C4-2B (cell line): ENCODE measurements around the gene ROGDI.

Experiments used
- ZFX ChIP-seq: fragments of 450-650 bp; IDR thresholded peaks from 2 replicates; pipeline ENCODE4 v1.6.1; 2017
- TF ChIP-seq, protein P1 (sequence below): fragments of 450-650 bp; conservative IDR thresholded peaks from 2 replicates; pipeline ENCODE4 v1.5.1; 2017; ENCODE audit warnings: mild to moderate bottlenecking

DNA sequence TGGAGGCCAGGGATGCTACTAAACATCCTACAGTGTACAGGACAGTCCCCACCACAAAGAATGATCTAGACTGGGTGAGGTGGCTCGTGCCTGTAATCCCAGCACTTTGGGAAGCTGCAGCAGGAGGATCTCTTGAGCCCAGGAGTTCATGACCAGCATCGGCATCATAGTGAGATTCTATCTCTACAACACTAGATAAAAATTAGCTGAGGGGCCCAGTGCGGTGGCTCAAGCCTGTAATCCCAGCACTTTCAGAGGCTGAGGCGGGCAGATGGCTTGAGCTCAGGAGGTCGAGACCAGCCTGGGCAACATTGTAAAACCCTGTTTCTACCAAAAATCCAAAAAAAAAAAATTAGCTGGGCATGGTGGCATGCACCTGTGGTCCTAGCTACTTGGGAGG, 30.1 kb downstream of the ROGDI start:
- TF ChIP-seq, protein P1, sequence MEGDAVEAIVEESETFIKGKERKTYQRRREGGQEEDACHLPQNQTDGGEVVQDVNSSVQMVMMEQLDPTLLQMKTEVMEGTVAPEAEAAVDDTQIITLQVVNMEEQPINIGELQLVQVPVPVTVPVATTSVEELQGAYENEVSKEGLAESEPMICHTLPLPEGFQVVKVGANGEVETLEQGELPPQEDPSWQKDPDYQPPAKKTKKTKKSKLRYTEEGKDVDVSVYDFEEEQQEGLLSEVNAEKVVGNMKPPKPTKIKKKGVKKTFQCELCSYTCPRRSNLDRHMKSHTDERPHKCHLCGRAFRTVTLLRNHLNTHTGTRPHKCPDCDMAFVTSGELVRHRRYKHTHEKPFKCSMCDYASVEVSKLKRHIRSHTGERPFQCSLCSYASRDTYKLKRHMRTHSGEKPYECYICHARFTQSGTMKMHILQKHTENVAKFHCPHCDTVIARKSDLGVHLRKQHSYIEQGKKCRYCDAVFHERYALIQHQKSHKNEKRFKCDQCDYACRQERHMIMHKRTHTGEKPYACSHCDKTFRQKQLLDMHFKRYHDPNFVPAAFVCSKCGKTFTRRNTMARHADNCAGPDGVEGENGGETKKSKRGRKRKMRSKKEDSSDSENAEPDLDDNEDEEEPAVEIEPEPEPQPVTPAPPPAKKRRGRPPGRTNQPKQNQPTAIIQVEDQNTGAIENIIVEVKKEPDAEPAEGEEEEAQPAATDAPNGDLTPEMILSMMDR = no peak
- TF ChIP-seq ZFX = no peak
